ENCODE data around the gene SORT1.

- TF ChIP-seq CEBPB (IDR thresholded peaks at IDR 0.05; ENCODE audit: low read depth, low read length) (no peak), USF2 (IDR thresholded peaks at IDR 0.05; ENCODE audit: low read depth, low read length) (no peak), CTCF (conservative IDR thresholded peaks at IDR 0.05; ENCODE audit: low read depth, low read length) (no peak), POLR2A (IDR thresholded peaks at IDR 0.05; ENCODE audit: low read depth, low read length) (no peak), RAD21 (IDR thresholded peaks at IDR 0.05; ENCODE audit: low read length) (no peak)
Measured at GRCh38 chr1:109338091-109338490, 59.6 kb downstream of the SORT1 start.
